ENCODE measurements around the gene ALG2.

The ALG2 gene

GRCh38 chr9:99221621-99222415 is at the start of gene ALG2, which contains the start of gene SEC61B (continued):
- peak; percentile 76 for TF ChIP-seq ZNF518A (tag by site-specific recombination; conservative IDR thresholded peaks at IDR 0.05; ENCODE audit: low read depth)
- peak; percentile 41; the same call in 1 of the 2 replicates for TF ChIP-seq ZNF629 (tag by site-specific recombination; IDR thresholded peaks at IDR 0.05)
- TF ChIP-seq ZNF677 (tag by site-specific recombination; IDR thresholded peaks at IDR 0.05): no peak

GRCh38 chr9:99270491-99270890 is 48.7 kb upstream of the ALG2 start:
- Histone ChIP-seq H3K4me3 (ENCODE audit: low read depth, low read length) (no peak overlapping the region), H3K27ac (ENCODE audit: extremely low read depth, low read depth, low read length) (no peak overlapping the region), H3K4me1 (ENCODE audit: control insufficient read depth, insufficient read depth, low read length) (no peaks in the 10 kb centered on the region), H3K36me3 (ENCODE audit: control insufficient read depth in 2 of 2, insufficient read depth in 1 of 2, low read length in 2 of 2) (no peaks in the 10 kb centered on the region), H3K9me3 (ENCODE audit: control insufficient read depth, insufficient read depth, low read depth, low read length) (no peaks in the 10 kb centered on the region)
- ChIA-PET CTCF (no interaction called here), POLR2A (no interaction called here)
- TF ChIP-seq ZNF488 (tag by site-specific recombination; IDR thresholded peaks at IDR 0.05) (no peak), ZNF76 (tag by site-specific recombination; IDR thresholded peaks at IDR 0.05; ENCODE audit: borderline replicate concordance, low read depth) (no peak), ZNF704 (tag by site-specific recombination; IDR thresholded peaks at IDR 0.05) (no peak), ZNF791 (tag by site-specific recombination; IDR thresholded peaks at IDR 0.05) (no peak), ELK4 (IDR thresholded peaks at IDR 0.05; ENCODE audit: borderline replicate concordance, low read depth, low read length) (no peak)

- H3K9me3 ChIP-seq (ENCODE audit: control insufficient read depth, insufficient read depth, low read depth, low read length): no peaks in the 10 kb centered on the region
- no peak overlapping the region for H3K27ac ChIP-seq (ENCODE audit: extremely low read depth, low read depth, low read length)
- TF ChIP-seq ZBTB49 (tag by site-specific recombination; IDR thresholded peaks at IDR 0.05; ENCODE audit: low read depth): no peak
- TF ChIP-seq ZNF146 (tag by site-specific recombination; IDR thresholded peaks at IDR 0.05): no peak
- no peak for TF ChIP-seq ZBTB26 (tag by site-specific recombination; optimal IDR thresholded peaks at IDR 0.05)
- no peak for TF ChIP-seq ZNF580 (tag by site-specific recombination; IDR thresholded peaks at IDR 0.05)
- no peak for TF ChIP-seq ZNF140 (tag by site-specific recombination; IDR thresholded peaks at IDR 0.05)
- no peak for TF ChIP-seq ZNF792 (tag by site-specific recombination; IDR thresholded peaks at IDR 0.05)
- no peak for TF ChIP-seq PRDM1 (tag by site-specific recombination; IDR thresholded peaks at IDR 0.05)
- TF ChIP-seq TRIM28 (IDR thresholded peaks at IDR 0.05; ENCODE audit: borderline replicate concordance, low read length): no peak
- no peak for TF ChIP-seq ZNF366 (tag by site-specific recombination; conservative IDR thresholded peaks at IDR 0.05)
- no peak for TF ChIP-seq KLF7 (tag by site-specific recombination; IDR thresholded peaks at IDR 0.05; ENCODE audit: borderline replicate concordance)
- TF ChIP-seq ZBTB21 (tag by site-specific recombination; IDR thresholded peaks at IDR 0.05): no peak
- no peak for TF ChIP-seq ZNF501 (tag by site-specific recombination; IDR thresholded peaks at IDR 0.05)
- CTCF ChIA-PET: interaction anchor here (0.7 to 1.3 kb wide), 4 partner anchors 11 to 179 kb away, joined by 3 read pairs; no protein-coding TSS in a partner anchor
- no peaks in the 10 kb centered on the region for H3K36me3 ChIP-seq (ENCODE audit: control insufficient read depth in 2 of 2, insufficient read depth in 1 of 2, low read length in 2 of 2)
- no peaks in the 10 kb centered on the region for H3K4me1 ChIP-seq (ENCODE audit: control insufficient read depth, insufficient read depth, low read length)
- POLR2A ChIA-PET: no interaction called here
- no peak overlapping the region for H3K4me3 ChIP-seq (ENCODE audit: low read depth, low read length)
Measured at GRCh38 chr9:99269416-99269815, 47.7 kb upstream of the ALG2 start.
